ENCODE results near the gene SNX6.
"Not testable (repeated sequence)": the region's sequence is repeated elsewhere in the genome, so short reads cannot be mapped to it uniquely, and the experiment has no call there.

Gene SNX6

GRCh38 chr14:34629657-34630529 lies at the start of gene SNX6:
Gene SNX6, minus strand, starts transcription at chr14:34630148. Its CDS starts 32 bp downstream, at chr14:34630116.
- DNase-seq (ENCODE audit: low read depth) = peak; percentile 65

DNA sequence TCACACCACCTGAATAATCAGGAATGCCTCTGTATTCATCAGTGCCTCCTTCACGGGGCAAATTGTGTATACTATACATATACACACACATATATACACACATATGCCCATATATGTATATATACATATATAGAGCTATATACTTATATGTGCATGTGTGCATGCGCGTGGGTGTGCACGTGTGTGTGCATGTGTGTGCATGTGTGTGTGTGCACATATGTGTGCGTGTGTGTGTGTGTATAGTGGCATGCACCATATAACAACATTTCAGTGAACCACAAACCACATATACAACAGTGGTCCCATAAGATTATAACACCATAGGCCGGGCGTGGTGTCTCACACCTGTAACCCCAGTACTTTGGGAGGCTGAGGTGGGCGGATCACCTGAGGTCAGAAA lies 48.8 kb upstream of the SNX6 start:
- DNase-seq (ENCODE audit: low read depth) = no peak

DNA sequence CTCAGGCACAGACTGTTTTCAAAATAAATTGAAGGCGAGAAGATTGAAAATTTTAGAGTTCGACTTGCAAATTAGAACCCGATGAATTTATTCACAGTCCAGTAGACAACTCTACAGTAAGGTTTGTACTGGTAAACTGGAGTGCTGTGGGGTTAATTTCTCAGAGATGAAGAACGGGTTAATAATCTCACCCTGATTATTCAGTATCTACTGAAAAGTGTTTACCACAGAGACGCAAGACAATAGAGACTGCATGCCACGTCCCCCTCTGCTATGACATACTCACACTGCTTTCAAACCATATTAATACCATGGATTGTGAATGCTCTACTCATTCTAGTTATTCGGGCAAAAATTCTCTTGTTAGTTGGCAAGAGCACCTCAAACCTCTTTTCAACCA lies 48.4 kb upstream of the SNX6 start:
- DNase-seq (ENCODE audit: low read depth) = no peak

- no peak for DNase-seq (ENCODE audit: low read depth)
Observed at GRCh38 chr14:34676516-34677211, 46.7 kb upstream of the SNX6 start.

DNA sequence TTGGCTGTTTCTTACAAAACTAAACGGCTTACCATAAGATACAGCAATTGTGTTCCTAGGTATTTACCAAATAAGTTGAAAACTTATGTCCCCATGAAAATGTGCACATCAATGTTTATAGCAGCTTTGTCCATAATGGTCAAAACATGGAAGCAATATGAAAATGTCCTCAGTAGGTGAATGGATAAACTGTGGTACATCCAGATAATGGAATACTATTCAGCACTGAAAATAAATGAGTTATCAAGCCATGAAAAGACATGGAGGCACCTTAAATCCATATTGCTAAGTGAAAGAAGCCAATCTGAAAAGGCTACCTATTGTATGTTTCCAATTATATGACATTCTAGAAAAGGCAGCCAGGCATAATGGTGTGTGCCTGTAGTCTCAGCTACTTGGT lies 43.8 kb upstream of the SNX6 start:
- no peak for DNase-seq (ENCODE audit: low read depth)

GRCh38 chr14:34671716-34672115 lies 41.8 kb upstream of the SNX6 start:
- no peak for DNase-seq (ENCODE audit: low read depth)

DNA sequence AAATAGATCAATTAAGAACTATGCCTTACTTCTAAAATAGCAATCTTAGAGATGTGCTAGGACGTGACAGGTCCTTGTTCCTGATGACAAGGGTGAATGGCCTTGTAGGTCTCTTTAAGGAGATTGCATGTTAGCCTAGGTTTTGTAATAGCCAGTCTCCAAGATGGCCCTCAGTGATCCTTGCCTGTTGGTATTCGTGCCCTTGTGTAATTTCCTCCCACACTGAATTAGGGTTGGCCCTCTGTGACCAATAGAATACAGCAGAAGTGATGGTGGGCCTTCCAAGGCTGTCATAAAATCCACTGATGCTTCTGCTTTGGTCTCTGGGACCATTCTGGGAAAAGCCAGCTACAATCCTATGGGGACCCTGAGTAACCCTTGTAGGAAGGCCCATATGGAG lies 38.2 kb upstream of the SNX6 start:
- DNase-seq (ENCODE audit: low read depth) = no peak

- DNase-seq (ENCODE audit: low read depth) = no peak
Observed at GRCh38 chr14:34667007-34667406, 37.1 kb upstream of the SNX6 start.

DNA sequence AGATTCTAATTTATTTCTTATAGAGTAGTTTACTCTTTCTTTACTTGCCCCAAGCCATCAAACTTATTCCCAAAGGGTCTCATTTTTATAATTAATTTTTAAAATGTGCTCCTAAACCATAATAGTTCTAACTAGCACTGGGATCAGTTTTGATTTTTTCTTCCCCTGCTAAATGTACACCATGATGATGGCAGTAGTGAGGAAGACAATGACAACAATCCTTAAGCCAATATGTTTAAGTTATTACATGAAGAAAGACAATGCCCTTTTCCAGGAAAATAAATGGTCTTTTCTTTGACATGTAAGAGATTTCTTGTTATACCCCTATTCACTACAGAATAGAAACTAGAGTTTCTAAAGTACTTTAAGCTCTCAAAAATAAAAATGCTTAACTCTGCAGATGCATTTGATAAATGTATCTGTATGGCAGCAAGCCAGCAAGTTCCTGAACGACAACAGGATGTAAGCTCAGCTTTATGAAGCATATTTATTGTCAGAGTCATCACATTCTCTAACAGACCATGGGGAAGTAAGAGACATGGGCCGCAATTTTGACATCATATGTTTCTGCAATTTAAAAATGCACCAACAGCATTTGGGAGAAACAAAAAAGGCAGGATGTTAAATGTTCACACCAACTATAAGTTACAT lies 36.0 kb upstream of the SNX6 start:
- peak; percentile 69 for DNase-seq (ENCODE audit: low read depth)

DNA sequence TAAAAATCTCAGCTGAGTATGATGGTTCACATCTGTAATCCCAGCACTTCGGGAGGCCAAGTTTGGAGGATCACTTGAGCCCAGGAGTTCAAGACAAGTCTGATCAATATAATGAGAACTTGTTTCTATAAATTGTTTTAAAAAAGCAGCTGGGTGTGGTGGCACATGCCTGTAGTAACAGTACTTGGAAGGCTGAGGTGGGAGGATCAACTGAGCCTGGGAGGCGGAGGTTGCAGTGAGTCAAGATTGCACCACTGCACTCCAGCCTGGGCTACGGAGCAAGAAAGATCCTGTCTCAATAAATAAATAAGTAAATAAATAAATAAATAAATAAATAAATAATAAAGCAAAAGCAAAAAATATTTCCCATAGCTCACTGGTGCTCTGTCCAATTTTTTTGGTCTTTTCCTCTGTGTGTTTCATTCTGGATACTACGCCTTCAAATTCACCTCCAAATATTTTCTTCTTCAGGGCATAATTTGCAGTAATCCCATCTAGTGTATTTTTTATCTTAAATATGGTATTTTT lies 32.7 kb upstream of the SNX6 start:
- DNase-seq (ENCODE audit: low read depth) = no peak

GRCh38 chr14:34660796-34661195 lies 30.8 kb upstream of the SNX6 start:
- no peak for DNase-seq (ENCODE audit: low read depth)

DNA sequence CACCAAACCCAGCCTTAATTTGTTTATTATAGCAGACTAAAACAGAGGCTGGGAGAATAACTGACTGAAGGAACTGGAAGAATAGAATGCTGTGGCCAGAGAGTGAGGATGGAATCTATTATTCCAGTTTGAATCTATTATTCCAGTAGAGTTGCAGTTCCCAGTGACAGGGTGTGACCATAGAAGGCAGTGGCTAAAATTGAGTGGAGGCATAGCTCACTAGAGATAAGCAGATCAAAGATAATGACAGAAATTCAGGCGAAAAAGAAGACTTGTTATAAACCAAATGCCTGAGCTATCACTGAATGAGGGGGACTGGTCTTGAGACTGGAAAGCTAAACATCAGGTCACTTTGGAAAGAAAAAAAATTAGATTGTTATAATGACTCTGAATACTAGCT lies 26.0 kb upstream of the SNX6 start:
- DNase-seq (ENCODE audit: low read depth) = no peak

GRCh38 chr14:34653073-34653472 lies 23.1 kb upstream of the SNX6 start:
- DNase-seq (ENCODE audit: low read depth) = not testable (repeated sequence)

DNA sequence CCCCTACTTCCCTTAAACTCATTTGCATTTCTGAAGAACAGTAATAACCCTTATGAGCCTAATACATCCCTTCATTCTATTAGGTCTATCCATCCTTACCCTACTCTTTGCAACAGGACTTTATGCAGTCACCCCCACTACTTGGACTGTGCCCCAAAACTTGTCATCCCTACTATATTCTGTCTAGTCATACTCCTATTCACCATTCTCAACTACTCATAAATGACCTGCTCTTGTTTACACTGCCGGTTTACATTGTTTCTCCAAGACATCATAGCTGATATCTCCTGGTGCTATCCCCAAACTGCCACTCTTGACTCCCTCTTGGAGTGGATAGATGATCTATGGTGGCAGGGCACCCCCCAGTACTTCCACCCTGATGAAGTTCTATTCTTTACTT lies 22.4 kb upstream of the SNX6 start:
- not testable (repeated sequence) for DNase-seq (ENCODE audit: low read depth)

- DNase-seq (ENCODE audit: low read depth) = peak; percentile 99
Observed at GRCh38 chr14:34650786-34651584, 21.0 kb upstream of the SNX6 start.

DNA sequence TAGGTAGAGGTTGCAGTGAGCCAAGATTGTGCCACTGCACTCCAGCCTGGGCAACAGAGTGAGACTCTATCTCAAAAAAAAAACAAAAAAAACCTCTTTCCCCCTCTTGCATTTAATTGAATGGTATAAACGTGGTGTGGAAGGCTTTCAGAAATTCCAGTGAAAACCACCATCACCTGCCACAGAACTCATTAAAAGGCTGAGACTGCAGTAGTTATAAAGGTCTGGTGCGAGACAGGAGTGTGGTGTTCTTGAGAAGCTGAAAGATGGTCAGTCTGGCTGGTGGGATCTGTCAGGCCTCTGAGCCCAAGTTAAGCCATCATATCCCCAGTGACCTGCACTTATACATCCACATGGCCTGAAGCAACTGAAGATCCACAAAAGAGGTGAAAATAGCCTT lies 20.1 kb upstream of the SNX6 start:
- DNase-seq (ENCODE audit: low read depth) = not testable (repeated sequence)

DNA sequence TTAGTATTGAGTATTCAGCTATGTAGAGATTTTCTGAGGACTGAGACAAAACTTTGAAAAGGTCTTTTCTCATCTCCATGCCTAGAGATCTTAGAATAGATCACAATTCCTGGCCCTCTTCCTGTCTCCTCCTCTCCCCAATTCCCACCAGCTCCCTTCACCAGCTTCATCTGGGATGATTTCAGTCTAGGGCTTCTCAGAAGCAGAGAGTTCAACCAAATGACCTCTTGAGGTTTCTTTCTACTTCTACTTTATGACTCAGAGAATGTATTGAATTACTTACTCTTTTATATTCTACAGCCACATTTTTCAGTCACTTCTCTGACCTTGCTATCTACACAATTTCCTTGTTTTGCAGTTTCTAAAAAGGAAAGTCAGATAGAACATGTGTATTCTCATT lies 19.4 kb upstream of the SNX6 start:
- DNase-seq (ENCODE audit: low read depth) = peak; percentile 78

- no peak for DNase-seq (ENCODE audit: low read depth)
Observed at GRCh38 chr14:34646570-34647255, 16.8 kb upstream of the SNX6 start.

DNA sequence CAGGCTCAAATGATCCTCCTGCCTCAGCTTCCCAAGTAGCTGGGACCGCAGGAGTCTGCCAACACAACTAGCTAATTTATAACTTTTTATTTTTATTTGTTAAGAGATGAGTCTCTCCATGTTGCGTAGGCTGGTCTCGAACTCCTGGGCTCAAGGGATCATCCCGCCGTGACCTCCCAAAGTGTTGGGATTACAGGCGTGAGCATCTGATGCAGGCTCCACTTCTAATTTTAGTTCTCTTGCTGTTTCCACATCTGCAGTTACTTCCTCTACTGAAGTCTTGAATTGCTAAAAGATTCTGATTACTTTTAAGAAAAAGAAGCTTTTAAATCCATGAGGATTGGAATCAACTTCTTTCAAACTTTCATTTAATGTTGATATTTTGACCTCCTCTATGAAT lies 13.4 kb upstream of the SNX6 start:
- no peak for DNase-seq (ENCODE audit: low read depth)

DNA sequence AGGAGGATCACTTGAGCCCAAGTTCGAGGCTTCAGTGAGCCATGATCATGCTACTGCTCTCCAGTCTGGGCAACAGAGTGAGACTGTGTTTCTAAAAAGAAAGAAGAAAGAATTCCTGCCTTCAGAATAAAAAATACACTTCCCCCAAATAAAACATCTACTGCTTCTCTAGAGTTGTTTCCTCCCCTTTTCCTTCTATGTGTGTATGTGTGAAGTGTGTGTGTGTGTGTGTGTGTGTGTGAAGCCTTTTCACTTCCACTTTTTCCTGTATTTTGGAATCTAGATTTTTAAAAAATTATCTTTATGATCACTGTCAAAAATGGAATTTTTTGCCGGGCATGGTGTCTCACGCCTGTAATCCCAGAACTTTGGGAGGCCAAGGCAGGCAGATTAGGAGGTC lies 12.6 kb upstream of the SNX6 start:
- DNase-seq (ENCODE audit: low read depth) = no peak

DNA sequence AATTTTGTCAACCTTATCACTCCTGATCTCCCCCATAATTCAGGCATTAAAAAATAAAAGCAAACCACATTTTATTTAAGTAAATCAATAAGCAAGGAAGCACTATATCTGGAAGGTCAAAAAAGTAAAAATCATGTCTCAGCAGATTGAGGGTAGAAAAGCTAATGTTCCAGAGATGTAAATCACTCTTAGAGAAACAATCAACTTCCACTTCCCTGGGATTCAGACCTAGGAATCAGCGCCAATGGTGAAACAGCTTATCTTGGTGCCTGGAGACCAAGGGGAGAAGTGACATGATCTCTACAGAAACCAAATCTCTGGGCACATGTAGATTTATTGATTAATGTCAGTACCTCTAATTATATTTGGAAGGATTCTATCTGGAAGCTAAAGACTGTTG lies 10.9 kb upstream of the SNX6 start:
- no peak for DNase-seq (ENCODE audit: low read depth)

All from GM04504 (cell line).